Progenitor cell of endocrine pancreas (in vitro differentiated cells): Measurements from ENCODE around the gene AGR3. TPM values are rescaled to one million over a fixed set of nuclear protein-coding genes. Genes with fewer than 3 reads are reported as not detected.

Experiments used
- DNase-seq: peaks from one replicate; pipeline ENCODE4 v3.0.0; 2021; ENCODE audit warnings: low spot score; ENCODE audit not compliant: unreplicated experiment
- H3K27ac Mint-ChIP-seq: 2 replicates; pipeline ENCODE4 v1.8.0; 2021; ENCODE audit warnings: mild to moderate bottlenecking, moderate library complexity, mixed read lengths
- H3K27me3 Mint-ChIP-seq: 2 replicates; pipeline ENCODE4 v1.8.0; 2021; ENCODE audit warnings: mixed read lengths
- H3K36me3 Mint-ChIP-seq: 2 replicates; pipeline ENCODE4 v1.8.0; 2022; ENCODE audit warnings: mixed read lengths; ENCODE audit not compliant: insufficient read depth
- H3K4me1 Mint-ChIP-seq: 2 replicates; pipeline ENCODE4 v1.8.0; 2021; ENCODE audit warnings: low read depth, mixed read lengths
- H3K4me3 Mint-ChIP-seq: 2 replicates; pipeline ENCODE4 v1.8.0; 2021; ENCODE audit warnings: low read depth, mild to moderate bottlenecking, moderate library complexity, mixed read lengths
- H3K9me3 Mint-ChIP-seq: 2 replicates; pipeline ENCODE4 v1.8.0; 2021; ENCODE audit warnings: low read depth, mixed read lengths
- CTCF ChIP-seq: fragments of 200-600 bp; sonication (generic); IDR thresholded peaks from one replicate; pipeline ENCODE4 v1.5.0; 2021; ENCODE audit warnings: antibody characterized with exemption, mild to moderate bottlenecking; ENCODE audit not compliant: unreplicated experiment
- total RNA-seq: library from RNA; stranded (reverse); gene quantifications from 2 replicates; pipeline ENCODE4 v1.2.1, GENCODE V29; 2021

The AGR3 gene
- total RNA-seq, 1 donor from 2014 or later: 5.8 TPM

- H3K9me3 Mint-ChIP-seq: peaks cover 7% of the 10 kb centered on the region
- H3K27ac Mint-ChIP-seq: no peak overlapping the region
- no peak overlapping the region for H3K4me3 Mint-ChIP-seq
- H3K4me1 Mint-ChIP-seq: peaks cover 26% of the 10 kb centered on the region
- no peak for TF ChIP-seq CTCF
- no peaks in the 10 kb centered on the region for H3K27me3 Mint-ChIP-seq
- DNase-seq: no peak
- H3K36me3 Mint-ChIP-seq: no peaks in the 10 kb centered on the region
Measured at GRCh38 chr7:16810112-16810511, 71.7 kb downstream of the AGR3 start.

Other genes starting within 250 kb of the AGR3 start
- 26.4 and 26.5 TPM in 2 replicates for gene ANKMY2, start 236.2 kb downstream of the AGR3 start, total RNA-seq
- 72.7 and 75.6 TPM in 2 replicates for gene BZW2, start 235.8 kb downstream of the AGR3 start, total RNA-seq
- 112 and 116 TPM in 2 replicates for gene TSPAN13, start 128.2 kb downstream of the AGR3 start, total RNA-seq
- 25.8 and 56.3 TPM in 2 replicates for gene AGR2, start 77.0 kb downstream of the AGR3 start, total RNA-seq